SK-N-SH (cell line): ENCODE measurements around the gene PLA2G1B. TPM values are rescaled to one million over a fixed set of nuclear protein-coding genes. Genes with fewer than 3 reads are reported as not detected.

ENCODE experiments used
- CTCF ChIA-PET: fragments of 300-600, 350-600 bp; formaldehyde crosslinking; extraction: SDS; loops from one replicate; lab custom pipeline; 2021; lab: Yijun Ruan, JAX
- POLR2A ChIA-PET: fragments of 350-600 bp; sonication (Branson Sonifier 250); formaldehyde crosslinking; extraction: SDS; loops from one replicate; lab custom pipeline; 2020; ENCODE audit warnings: antibody characterized with exemption, inconsistent platforms; lab: Yijun Ruan, JAX
- DNase-seq: peaks from one replicate; pipeline ENCODE4 v3.0.0; 2012
- H2AFZ ChIP-seq: fragments of 200-600 bp; sonication (generic); 2 replicates; pipeline ENCODE4 v1.8.1; 2016; ENCODE audit warnings: antibody characterized with exemption, mild to moderate bottlenecking, low read depth
- H3F3A ChIP-seq: fragments of 200-600 bp; sonication (generic); replicated peaks from 2 replicates; pipeline ENCODE3; 2016; ENCODE audit warnings: antibody characterized with exemption, mild to moderate bottlenecking; ENCODE audit not compliant: insufficient read depth
- H3K27ac ChIP-seq, 2 experiments: fragments of 200-500 bp in 1 of 2; fragments of 200-600 bp in 1 of 2; sonication (Bioruptor generic) in 1 of 2; sonication (generic), shearing (Covaris generic) in 1 of 2; 2 replicates each; pipeline versions ENCODE4 v1.5.1 to v1.6.1; 2014 to 2016; ENCODE audit warnings: low read depth in 2 of 2, inconsistent platforms in 1 of 2, low read length in 1 of 2, mild to moderate bottlenecking in 1 of 2, mixed read lengths in 1 of 2
- H3K27me3 ChIP-seq: fragments of 200-600 bp; sonication (generic), shearing (Covaris generic); 2 replicates; pipeline ENCODE4 v1.6.1; 2016; ENCODE audit warnings: mixed run types; ENCODE audit not compliant: insufficient read depth
- H3K36me3 ChIP-seq, 2 experiments: fragments of 200-500 bp in 1 of 2; fragments of 200-600 bp in 1 of 2; sonication (Bioruptor generic) in 1 of 2; sonication (generic) in 1 of 2; replicated peaks in 1 of 2; 2 replicates each; pipeline versions ENCODE3 to v1.5.1; 2014 to 2016; ENCODE audit warnings: low read length in 1 of 2, mild to moderate bottlenecking in 1 of 2; ENCODE audit not compliant: insufficient read depth in 2 of 2, control insufficient read depth in 1 of 2
- H3K4me1 ChIP-seq, 2 experiments: fragments of 200-500 bp in 1 of 2; fragments of 200-600 bp in 1 of 2; sonication (Bioruptor generic) in 1 of 2; sonication (generic), shearing (Covaris generic) in 1 of 2; 2 replicates each; pipeline versions ENCODE4 v1.5.1 to v1.6.1; 2014 to 2016; ENCODE audit warnings: low read depth in 1 of 2, low read length in 1 of 2, mixed run types in 1 of 2; ENCODE audit not compliant: insufficient read depth in 2 of 2, control insufficient read depth in 1 of 2
- H3K4me2 ChIP-seq: fragments of 200-600 bp; sonication (generic), shearing (Covaris generic); 2 replicates; pipeline ENCODE4 v1.6.1; 2017; ENCODE audit warnings: mixed run types
- H3K4me3 ChIP-seq, 2 experiments: fragments of 200-500 bp in 1 of 2; fragments of 200-600 bp in 1 of 2; sonication (Bioruptor generic) in 1 of 2; sonication (generic), shearing (Covaris generic) in 1 of 2; 2 replicates each; pipeline versions ENCODE4 v1.5.1 to v1.8.1; 2014 to 2016; ENCODE audit warnings: low read depth in 2 of 2, inconsistent platforms in 1 of 2, low read length in 1 of 2, mild to moderate bottlenecking in 1 of 2, mixed read lengths in 1 of 2, moderate library complexity in 1 of 2
- H3K79me2 ChIP-seq: fragments of 200-600 bp; sonication (generic); 2 replicates; pipeline ENCODE4 v1.8.1; 2017; ENCODE audit warnings: mild to moderate bottlenecking; ENCODE audit not compliant: insufficient read depth
- H3K9ac ChIP-seq: fragments of 200-600 bp; sonication (generic); 2 replicates; pipeline ENCODE4 v1.6.1; 2017; ENCODE audit warnings: mixed run types
- H3K9me2 ChIP-seq: fragments of 200-600 bp; sonication (generic); 2 replicates; pipeline ENCODE4 v1.6.1; 2017; ENCODE audit warnings: mixed run types
- H3K9me3 ChIP-seq: fragments of 200-600 bp; sonication (generic); 2 replicates; pipeline ENCODE4 v1.6.1; 2017; ENCODE audit warnings: mixed run types, mild to moderate bottlenecking, moderate library complexity
- H4K20me1 ChIP-seq: fragments of 200-600 bp; sonication (generic); 2 replicates; pipeline ENCODE4 v1.6.1; 2017; ENCODE audit warnings: mild to moderate bottlenecking, mixed run types; ENCODE audit not compliant: insufficient read depth
- CHD2 ChIP-seq: fragments of 150-350 bp; IDR thresholded peaks from 2 replicates; pipeline ENCODE4 v1.6.1; 2018; ENCODE audit warnings: low read length; ENCODE audit not compliant: partially characterized antibody
- FOSL2 ChIP-seq: IDR thresholded peaks from 2 replicates; pipeline ENCODE4 v1.4.0; 2012; ENCODE audit warnings: low read depth, mild to moderate bottlenecking, moderate library complexity, borderline replicate concordance
- FOXM1 ChIP-seq: IDR thresholded peaks from 2 replicates; pipeline ENCODE4 v1.4.0; 2012; ENCODE audit warnings: low read depth, mild to moderate bottlenecking
- MEF2A ChIP-seq: IDR thresholded peaks from 2 replicates; pipeline ENCODE4 v1.4.0; 2012; ENCODE audit warnings: low read depth, borderline replicate concordance
- MXI1 ChIP-seq: IDR thresholded peaks from 2 replicates; pipeline ENCODE4 v1.6.1; 2012; ENCODE audit warnings: mild to moderate bottlenecking, low read depth, low read length, improper control_type of control experiment
- POLR2AphosphoS5 ChIP-seq: IDR thresholded peaks from 2 replicates; pipeline ENCODE4 v1.6.1; 2012; ENCODE audit warnings: low read depth, low read length
- RAD21 ChIP-seq: IDR thresholded peaks from 2 replicates; pipeline ENCODE4 v1.6.1; 2012; ENCODE audit warnings: mild to moderate bottlenecking, low read length
- RCOR1 ChIP-seq: fragments of 150-350 bp; IDR thresholded peaks from 2 replicates; pipeline ENCODE4 v1.6.1; 2017; ENCODE audit warnings: antibody characterized with exemption, low read length
- RFX5 ChIP-seq: IDR thresholded peaks from 2 replicates; pipeline ENCODE4 v1.6.1; 2012; ENCODE audit warnings: mild to moderate bottlenecking, improper control_type of control experiment, low read length
- SMC3 ChIP-seq: IDR thresholded peaks from 2 replicates; pipeline ENCODE4 v1.6.1; 2012; ENCODE audit warnings: low read depth, low read length, improper control_type of control experiment
- TAF1 ChIP-seq: IDR thresholded peaks from 2 replicates; pipeline ENCODE4 v1.6.1; 2012; ENCODE audit warnings: low read depth, mild to moderate bottlenecking, low read length, moderate library complexity, borderline replicate concordance
- YY1 ChIP-seq: IDR thresholded peaks from 2 replicates; pipeline ENCODE4 v1.4.0; 2012; ENCODE audit warnings: low read depth, mild to moderate bottlenecking
- WGBS: methylation state at CpG from one replicate; pipeline ENCODE4 v1.1.6; 2017; ENCODE audit warnings: low lambda C conversion rate; 5-methylcytosine and 5-hydroxymethylcytosine counted together
- polyA plus RNA-seq, 3 experiments: library from polyadenylated mRNA; depleted of rRNA; stranded (reverse); fragments of >200 nt; gene quantifications; 2 replicates each; pipeline ENCODE4 v1.2.3, GENCODE V29; 2012
- TF ChIP-seq, protein P1 (sequence below): IDR thresholded peaks from 2 replicates; pipeline ENCODE4 v1.4.0; 2012; ENCODE audit warnings: low read depth, borderline replicate concordance
- TF ChIP-seq, protein P2 (sequence below): fragments of 150-350 bp; IDR thresholded peaks from 2 replicates; pipeline ENCODE4 v1.6.1; 2017; ENCODE audit warnings: antibody characterized with exemption, low read length, low read depth, borderline replicate concordance
- TF ChIP-seq, protein P3 (sequence below): IDR thresholded peaks from 2 replicates; pipeline ENCODE4; 2012

Gene PLA2G1B
- polyA plus RNA-seq, 1 of the 3 experiments (the other 2 are of a cell fraction) = not detected

DNA sequence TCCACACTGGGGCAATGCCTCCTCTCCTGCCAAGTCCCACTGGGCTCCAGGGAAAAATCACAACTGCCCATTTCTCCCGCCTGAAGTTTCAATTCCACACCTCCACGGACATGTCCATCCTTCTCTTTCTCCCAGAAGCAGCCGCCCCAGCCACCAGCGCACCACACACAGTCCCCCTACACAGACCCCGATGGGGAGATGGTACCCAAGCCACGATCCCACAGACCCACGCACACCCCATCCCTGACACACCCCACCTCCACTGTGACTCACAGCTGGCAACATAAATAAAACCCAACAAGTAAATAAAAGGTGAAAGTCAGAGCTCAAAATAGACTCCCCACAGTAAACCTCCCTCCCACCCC lies 38.7 kb upstream of the PLA2G1B start:
- WGBS = 85% methylated on average over 7 of the region's 7 CpGs
- peaks cover 5% of the 10 kb centered on the region for H3F3A ChIP-seq
- DNase-seq = no peak
- no peak overlapping the region for H3K27ac ChIP-seq
- H3K4me3 ChIP-seq = no peak overlapping the region
- ChIA-PET CTCF (interaction anchor here (0.9 to 9.0 kb wide), 19 partner anchors 8 to 121 kb away, joined by 3 to 95 read pairs (median 6); partner anchors contain the start of gene SIRT4), POLR2A (interaction anchor here (2.4 kb wide), 1 partner anchor 74 kb away, joined by 12 read pairs; the partner anchor contains the start of genes RNU4-1 and RNU4-2)
- no peak overlapping the region for H2AFZ ChIP-seq
- H3K9ac ChIP-seq = no peak overlapping the region
- H3K79me2 ChIP-seq = no peaks in the 10 kb centered on the region
- H3K4me2 ChIP-seq = no peak overlapping the region
- TF ChIP-seq POLR2AphosphoS5 (no peak), CHD2 (no peak), FOXM1 (no peak), FOSL2 (no peak), MEF2A (no peak)
- TF ChIP-seq, protein P1, sequence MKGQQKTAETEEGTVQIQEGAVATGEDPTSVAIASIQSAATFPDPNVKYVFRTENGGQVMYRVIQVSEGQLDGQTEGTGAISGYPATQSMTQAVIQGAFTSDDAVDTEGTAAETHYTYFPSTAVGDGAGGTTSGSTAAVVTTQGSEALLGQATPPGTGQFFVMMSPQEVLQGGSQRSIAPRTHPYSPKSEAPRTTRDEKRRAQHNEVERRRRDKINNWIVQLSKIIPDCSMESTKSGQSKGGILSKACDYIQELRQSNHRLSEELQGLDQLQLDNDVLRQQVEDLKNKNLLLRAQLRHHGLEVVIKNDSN = no peak
- TF ChIP-seq, protein P2, sequence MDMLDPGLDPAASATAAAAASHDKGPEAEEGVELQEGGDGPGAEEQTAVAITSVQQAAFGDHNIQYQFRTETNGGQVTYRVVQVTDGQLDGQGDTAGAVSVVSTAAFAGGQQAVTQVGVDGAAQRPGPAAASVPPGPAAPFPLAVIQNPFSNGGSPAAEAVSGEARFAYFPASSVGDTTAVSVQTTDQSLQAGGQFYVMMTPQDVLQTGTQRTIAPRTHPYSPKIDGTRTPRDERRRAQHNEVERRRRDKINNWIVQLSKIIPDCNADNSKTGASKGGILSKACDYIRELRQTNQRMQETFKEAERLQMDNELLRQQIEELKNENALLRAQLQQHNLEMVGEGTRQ = no peak
- H3K9me3 ChIP-seq = no peaks in the 10 kb centered on the region
- H3K4me1 ChIP-seq = peaks cover 0 to 44% of the 10 kb centered on the region in 2 experiments; a peak in 1 of 4 replicates
- H3K9me2 ChIP-seq = no peaks in the 10 kb centered on the region
- H3K36me3 ChIP-seq = no peaks in the 10 kb centered on the region
- peaks cover 36% of the 10 kb centered on the region for H3K27me3 ChIP-seq
- H4K20me1 ChIP-seq = no peaks in the 10 kb centered on the region

DNA sequence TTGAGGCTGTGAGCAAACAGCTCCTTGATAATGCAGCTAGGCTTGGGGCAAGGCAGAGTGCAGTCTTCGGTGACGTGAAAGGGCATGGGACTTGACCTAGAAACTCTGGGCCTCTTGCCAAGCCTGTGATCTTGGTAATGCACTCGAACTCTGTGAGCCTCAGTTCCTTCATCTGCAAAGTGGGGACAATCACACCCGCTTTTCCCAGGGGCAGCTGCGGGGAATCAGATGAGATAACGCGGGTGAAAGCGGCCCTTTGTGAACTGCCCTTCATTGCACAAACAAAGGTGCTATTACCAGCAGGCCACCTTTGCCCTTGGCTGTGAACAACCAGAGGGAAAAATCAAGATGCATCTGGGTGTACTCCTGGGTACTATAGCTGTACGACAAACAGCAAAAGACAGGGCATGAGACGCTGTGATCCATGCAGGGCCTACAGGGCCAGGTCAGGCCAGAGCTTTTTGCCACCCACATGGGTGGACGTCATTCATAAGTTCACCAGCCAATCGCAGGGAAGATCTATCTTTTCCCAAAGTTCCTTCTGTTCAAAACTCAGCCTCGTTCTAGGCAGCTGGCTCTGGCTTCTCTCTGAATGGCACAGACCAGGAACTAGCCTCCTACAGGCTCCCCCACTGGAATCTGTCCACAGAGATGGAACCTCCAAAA lies 38.2 kb upstream of the PLA2G1B start:
- TF ChIP-seq TAF1 = no peak
- TF ChIP-seq RFX5 = no peak
- TF ChIP-seq MEF2A = no peak
- TF ChIP-seq, protein P3, sequence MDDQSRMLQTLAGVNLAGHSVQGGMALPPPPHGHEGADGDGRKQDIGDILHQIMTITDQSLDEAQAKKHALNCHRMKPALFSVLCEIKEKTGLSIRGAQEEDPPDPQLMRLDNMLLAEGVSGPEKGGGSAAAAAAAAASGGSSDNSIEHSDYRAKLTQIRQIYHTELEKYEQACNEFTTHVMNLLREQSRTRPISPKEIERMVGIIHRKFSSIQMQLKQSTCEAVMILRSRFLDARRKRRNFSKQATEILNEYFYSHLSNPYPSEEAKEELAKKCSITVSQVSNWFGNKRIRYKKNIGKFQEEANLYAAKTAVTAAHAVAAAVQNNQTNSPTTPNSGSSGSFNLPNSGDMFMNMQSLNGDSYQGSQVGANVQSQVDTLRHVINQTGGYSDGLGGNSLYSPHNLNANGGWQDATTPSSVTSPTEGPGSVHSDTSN = no peak
- no peak for TF ChIP-seq RAD21
- no peak for TF ChIP-seq MXI1
- no peak for TF ChIP-seq SMC3
- no peak for TF ChIP-seq RCOR1
- TF ChIP-seq FOXM1 = no peak
- no peak for TF ChIP-seq YY1
- peaks cover 0 to 48% of the 10 kb centered on the region in 2 experiments; a peak in 1 of 4 replicates for H3K4me1 ChIP-seq
- 92% methylated on average over 11 of the region's 13 CpGs for WGBS
- no peaks in the 10 kb centered on the region for H3K9me3 ChIP-seq
- H3F3A ChIP-seq = peaks cover 5% of the 10 kb centered on the region
- no peak overlapping the region for H2AFZ ChIP-seq
- no peaks in the 10 kb centered on the region for H4K20me1 ChIP-seq
- H3K4me3 ChIP-seq = no peak overlapping the region
- CTCF ChIA-PET = interaction anchor here (0.6 to 9.0 kb wide), 9 partner anchors 9 to 107 kb away, joined by 3 to 95 read pairs (median 6); no protein-coding TSS in a partner anchor
- H3K79me2 ChIP-seq = no peaks in the 10 kb centered on the region
- peaks cover 33% of the 10 kb centered on the region for H3K27me3 ChIP-seq
- no peaks in the 10 kb centered on the region for H3K9me2 ChIP-seq
- H3K27ac ChIP-seq = no peak overlapping the region
- POLR2A ChIA-PET = interaction anchor here (2.4 kb wide), 1 partner anchor 74 kb away, joined by 12 read pairs; the partner anchor contains the start of genes RNU4-1 and RNU4-2
- no peak for DNase-seq
- H3K36me3 ChIP-seq = no peaks in the 10 kb centered on the region
- H3K4me2 ChIP-seq = no peak overlapping the region
- no peak overlapping the region for H3K9ac ChIP-seq
